Measurements from ENCODE around the gene IBA57.
"Not testable (repeated sequence)": the region's sequence is repeated elsewhere in the genome, so short reads cannot be mapped to it uniquely, and the experiment has no call there.

The IBA57 gene

DNA sequence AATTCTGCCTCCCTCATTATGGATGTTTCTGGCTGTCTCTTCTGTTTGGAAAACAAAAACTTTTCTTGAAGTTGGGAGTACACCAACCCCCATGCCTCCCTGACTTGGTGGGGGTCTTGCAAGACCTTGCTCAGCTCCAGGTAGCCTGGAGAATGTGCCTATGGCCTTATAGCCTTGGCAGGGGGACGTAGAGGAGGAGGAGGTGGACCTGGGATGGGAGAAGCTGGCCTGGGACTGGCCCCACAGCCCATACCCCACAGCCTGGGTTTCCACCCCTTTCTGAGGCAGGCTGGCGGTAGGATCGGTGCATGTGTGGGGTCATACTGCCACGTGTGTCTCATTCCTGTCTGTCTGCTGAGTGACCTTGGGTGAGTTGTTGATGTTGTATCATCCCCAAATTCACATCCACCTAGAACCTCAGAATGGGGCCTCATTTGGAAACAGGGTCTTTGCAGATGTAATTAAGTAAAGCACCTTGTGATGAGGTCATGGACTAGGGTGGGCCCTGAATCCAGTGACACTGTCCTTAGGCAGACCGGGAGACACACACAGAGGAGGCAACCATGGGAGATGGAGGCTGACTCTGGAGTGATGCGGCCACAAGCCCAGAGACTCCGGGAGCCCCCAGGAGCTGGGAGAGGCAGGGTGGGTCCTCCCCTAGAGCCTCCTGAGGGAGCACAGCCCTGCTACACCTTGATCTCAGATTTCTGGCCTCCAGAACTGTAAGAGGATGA, 60.7 kb downstream of the IBA57 start:
- ChIA-PET CTCF (interaction anchor here (1.5 kb wide), 1 partner anchor 13 kb away, joined by 3 read pairs; no protein-coding TSS in a partner anchor), POLR2A (no interaction called here)
- no peak for DNase-seq (ENCODE audit: extremely low spot score)
- TF ChIP-seq, protein P1, sequence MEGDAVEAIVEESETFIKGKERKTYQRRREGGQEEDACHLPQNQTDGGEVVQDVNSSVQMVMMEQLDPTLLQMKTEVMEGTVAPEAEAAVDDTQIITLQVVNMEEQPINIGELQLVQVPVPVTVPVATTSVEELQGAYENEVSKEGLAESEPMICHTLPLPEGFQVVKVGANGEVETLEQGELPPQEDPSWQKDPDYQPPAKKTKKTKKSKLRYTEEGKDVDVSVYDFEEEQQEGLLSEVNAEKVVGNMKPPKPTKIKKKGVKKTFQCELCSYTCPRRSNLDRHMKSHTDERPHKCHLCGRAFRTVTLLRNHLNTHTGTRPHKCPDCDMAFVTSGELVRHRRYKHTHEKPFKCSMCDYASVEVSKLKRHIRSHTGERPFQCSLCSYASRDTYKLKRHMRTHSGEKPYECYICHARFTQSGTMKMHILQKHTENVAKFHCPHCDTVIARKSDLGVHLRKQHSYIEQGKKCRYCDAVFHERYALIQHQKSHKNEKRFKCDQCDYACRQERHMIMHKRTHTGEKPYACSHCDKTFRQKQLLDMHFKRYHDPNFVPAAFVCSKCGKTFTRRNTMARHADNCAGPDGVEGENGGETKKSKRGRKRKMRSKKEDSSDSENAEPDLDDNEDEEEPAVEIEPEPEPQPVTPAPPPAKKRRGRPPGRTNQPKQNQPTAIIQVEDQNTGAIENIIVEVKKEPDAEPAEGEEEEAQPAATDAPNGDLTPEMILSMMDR (IDR thresholded peaks at IDR 0.05; ENCODE audit: control extremely low read depth, extremely low read depth, low read depth, missing control alignments): no peak

DNA sequence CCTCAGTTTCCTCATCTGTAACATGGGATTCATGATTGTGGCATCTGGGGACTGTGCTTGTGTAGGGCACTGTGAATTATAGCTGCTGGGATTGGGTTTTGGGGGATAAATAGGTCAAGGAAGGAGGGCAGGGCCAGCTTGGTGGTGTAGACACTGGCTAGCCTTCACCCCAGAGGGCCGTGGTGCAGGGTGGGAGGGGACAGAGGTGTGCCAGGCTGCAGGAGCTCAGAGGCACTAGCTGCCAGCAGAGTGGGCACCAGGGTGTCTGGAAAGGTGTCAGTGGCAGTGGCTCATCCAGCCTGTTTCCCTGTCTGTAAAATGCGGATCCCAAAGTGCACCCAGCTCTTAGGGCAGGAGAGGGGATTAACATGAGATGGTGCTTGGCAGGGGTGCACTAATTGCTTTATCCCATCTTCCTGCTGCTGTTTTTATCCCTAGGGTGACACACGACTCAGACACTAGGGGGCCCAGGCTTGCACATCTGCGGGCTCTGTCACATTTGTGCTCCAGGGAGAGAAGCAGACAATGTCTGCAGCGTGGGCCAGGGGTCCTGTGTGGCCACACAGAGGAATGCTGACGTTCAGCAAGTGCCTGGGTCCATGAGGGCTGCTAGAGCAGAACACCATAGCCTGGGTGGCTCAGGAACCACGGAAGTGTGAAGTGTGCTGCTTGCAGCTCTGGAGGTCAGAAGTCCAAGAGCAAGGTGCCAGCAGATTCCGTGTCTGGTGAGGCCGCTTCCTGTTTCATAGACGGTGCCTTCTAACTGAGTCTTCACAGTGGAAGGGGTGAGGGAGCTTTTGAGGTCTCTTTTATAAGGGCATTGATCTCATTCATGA, 61.6 kb downstream of the IBA57 start:
- ChIA-PET POLR2A (no interaction called here), CTCF (no interaction called here)
- DNase-seq (ENCODE audit: extremely low spot score): no peak
- TF ChIP-seq, protein P1 (IDR thresholded peaks at IDR 0.05; ENCODE audit: control extremely low read depth, extremely low read depth, low read depth, missing control alignments): no peak

DNA sequence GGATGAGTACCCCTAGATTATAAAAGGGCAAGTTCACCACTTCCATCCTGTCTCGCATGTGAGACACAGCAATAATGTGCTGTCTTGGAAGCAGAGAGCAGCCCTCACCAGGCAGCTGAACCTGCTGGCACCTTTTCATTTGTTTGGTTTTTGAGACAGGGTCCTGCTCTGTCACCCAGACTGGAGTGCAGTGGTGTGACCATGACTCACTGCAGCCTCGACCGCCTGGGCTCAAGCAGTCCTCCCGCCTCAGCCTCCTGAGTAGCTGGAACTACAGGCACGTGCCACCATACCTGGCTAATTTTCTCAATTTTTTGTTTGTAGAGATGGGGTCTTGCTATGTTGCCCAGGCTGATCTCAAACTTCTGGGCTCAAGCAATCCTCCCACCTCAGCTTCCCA, 62.5 kb downstream of the IBA57 start:
- DNase-seq (ENCODE audit: extremely low spot score); CTCF ChIA-PET; POLR2A ChIA-PET: not testable (repeated sequence)

DNA sequence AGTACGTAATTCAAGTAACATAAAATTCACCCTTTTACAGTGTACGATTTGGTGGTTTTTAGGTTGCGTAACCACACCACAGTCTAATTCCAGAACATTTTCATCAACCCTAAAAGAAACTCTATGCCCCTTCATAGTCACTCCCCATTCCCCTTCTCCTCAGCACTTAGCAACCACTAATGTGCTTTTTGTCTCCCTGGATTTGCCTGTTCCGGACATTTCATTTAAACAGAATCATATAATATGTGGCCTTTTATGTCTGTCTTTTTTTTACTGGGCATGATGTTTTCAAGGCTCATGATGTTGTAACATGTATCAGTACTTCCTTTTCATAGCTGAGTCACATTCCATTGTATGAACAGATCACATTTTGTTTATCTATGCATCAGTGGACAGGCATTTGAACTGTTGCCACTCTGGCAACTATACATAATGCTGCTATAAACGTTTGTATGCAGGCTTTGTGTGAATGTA, 63.0 kb downstream of the IBA57 start:
- ChIA-PET CTCF (interaction anchor here (1.2 kb wide), 1 partner anchor 15 kb away, joined by 3 read pairs; no protein-coding TSS in a partner anchor), POLR2A (no interaction called here)
- no peak for DNase-seq (ENCODE audit: extremely low spot score)
- TF ChIP-seq, protein P1 (IDR thresholded peaks at IDR 0.05; ENCODE audit: control extremely low read depth, extremely low read depth, low read depth, missing control alignments): no peak

DNA sequence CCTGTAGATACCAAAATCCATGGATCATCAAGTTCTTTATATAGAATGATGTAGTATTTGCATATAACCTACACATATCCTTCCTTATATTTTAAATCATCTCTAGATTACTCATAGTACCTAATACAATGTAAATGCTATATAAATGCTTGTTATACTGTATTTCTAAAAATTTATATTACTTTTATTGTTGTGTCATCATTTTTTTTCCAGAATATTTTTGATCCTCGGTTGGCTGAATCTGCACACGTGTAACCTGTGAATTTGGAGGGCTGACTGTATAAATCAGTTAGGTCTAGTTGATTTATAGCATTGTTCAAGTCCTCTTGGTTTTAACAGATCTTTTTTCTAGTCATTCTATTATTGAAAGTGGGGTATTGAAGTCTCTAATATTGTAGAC, 65.6 kb downstream of the IBA57 start:
- TF ChIP-seq, protein P1 (IDR thresholded peaks at IDR 0.05; ENCODE audit: control extremely low read depth, extremely low read depth, low read depth, missing control alignments): no peak
- no peak for DNase-seq (ENCODE audit: extremely low spot score)
- ChIA-PET CTCF (no interaction called here), POLR2A (no interaction called here)
